ENCODE data around the gene ZBTB9. TPM values are rescaled to one million over a fixed set of nuclear protein-coding genes. Genes with fewer than 3 reads are reported as not detected.
A peak's percentile ranks its signal among the peaks of the same experiment; 100 is the strongest.

Gene ZBTB9
- total RNA-seq, 1 donor from 2014 or later = 9.6 TPM

- H3K4me3 Mint-ChIP-seq = peak overlapping the region; percentile 86
- peak; percentile 96 to 97 for DNase-seq (ENCODE audit: low spot score in 2 of 2, unreplicated experiment in 2 of 2)
- H3K36me3 Mint-ChIP-seq = peaks cover 2% of the 10 kb centered on the region
- H3K27ac Mint-ChIP-seq = peak overlapping the region; percentile 98
- no peak for TF ChIP-seq CTCF (IDR thresholded peaks at IDR 0.05; ENCODE audit: unreplicated experiment)
- H3K27me3 Mint-ChIP-seq (ENCODE audit: low read depth) = no peaks in the 10 kb centered on the region
- H3K9me3 Mint-ChIP-seq = no peaks in the 10 kb centered on the region
- H3K4me1 Mint-ChIP-seq = peaks cover 13% of the 10 kb centered on the region
These were observed 44.2 kb upstream of the ZBTB9 start for GRCh38 chr6:33410050-33410710.

GRCh38 chr6:33410711-33411631 lies 43.4 kb upstream of the ZBTB9 start, which contains the start of gene PHF1:
Gene PHF1 (plus strand): TSS chr6:33411014. CDS start chr6:33412264, 1,250 bp downstream.
- peak within 1 kb of the TSS; percentile 98 for H3K27ac Mint-ChIP-seq
- peaks cover 19% of the 10 kb centered on the region for H3K4me1 Mint-ChIP-seq
- peak in 1 of 2 experiments; percentile 56 for DNase-seq (ENCODE audit: low spot score in 2 of 2, unreplicated experiment in 2 of 2)
- H3K27me3 Mint-ChIP-seq (ENCODE audit: low read depth) = no peaks in the 10 kb centered on the region
- peak within 1 kb of the TSS; percentile 86 for H3K4me3 Mint-ChIP-seq
- H3K9me3 Mint-ChIP-seq = no peaks in the 10 kb centered on the region
- no peak for TF ChIP-seq CTCF (IDR thresholded peaks at IDR 0.05; ENCODE audit: unreplicated experiment)
- H3K36me3 Mint-ChIP-seq = peaks cover 7% of the 10 kb centered on the region

- Mint-ChIP-seq H3K4me3 (peak overlapping the region; percentile 70), H3K27me3 (ENCODE audit: low read depth) (no peaks in the 10 kb centered on the region), H3K27ac (peak overlapping the region; percentile 89), H3K36me3 (peaks cover 7% of the 10 kb centered on the region), H3K9me3 (no peaks in the 10 kb centered on the region), H3K4me1 (peaks cover 25% of the 10 kb centered on the region)
- no peak for TF ChIP-seq CTCF (IDR thresholded peaks at IDR 0.05; ENCODE audit: unreplicated experiment)
- DNase-seq (ENCODE audit: low spot score in 2 of 2, unreplicated experiment in 2 of 2) = no peak
These were observed 42.8 kb upstream of the ZBTB9 start for GRCh38 chr6:33411632-33412005.

- peaks cover 33% of the 10 kb centered on the region for H3K4me1 Mint-ChIP-seq
- DNase-seq (ENCODE audit: low spot score in 2 of 2, unreplicated experiment in 2 of 2) = no peak
- peaks cover 7% of the 10 kb centered on the region for H3K36me3 Mint-ChIP-seq
- no peaks in the 10 kb centered on the region for H3K9me3 Mint-ChIP-seq
- no peak for TF ChIP-seq CTCF (IDR thresholded peaks at IDR 0.05; ENCODE audit: unreplicated experiment)
- H3K27me3 Mint-ChIP-seq (ENCODE audit: low read depth) = no peaks in the 10 kb centered on the region
- peak overlapping the region; percentile 70 for H3K4me3 Mint-ChIP-seq
- H3K27ac Mint-ChIP-seq = peak overlapping the region; percentile 65
These were observed 42.0 kb upstream of the ZBTB9 start for GRCh38 chr6:33412140-33413009.
